ENCODE data around the gene CCDC179.

Gene CCDC179

GRCh38 chr11:22860241-22860640 lies at the start of gene CCDC179:
TSS of gene CCDC179 (minus strand) at chr11:22860474. CDS start at chr11:22860421, 53 bp downstream.
- Histone ChIP-seq H3K27ac (ENCODE audit: low read depth, low read length, poor library complexity, severe bottlenecking) (no peak within 1 kb of the TSS), H3K4me2 (ENCODE audit: low read length) (no peak within 1 kb of the TSS), H3K27me3 (ENCODE audit: insufficient read depth, low read length) (no peaks in the 10 kb centered on the region), H3K9ac (ENCODE audit: low read length) (no peak within 1 kb of the TSS), H3K4me3 (ENCODE audit: low read depth, low read length, poor library complexity, severe bottlenecking) (no peak within 1 kb of the TSS), H3K4me1 (ENCODE audit: insufficient read depth, low read length, severe bottlenecking) (no peaks in the 10 kb centered on the region), H4K20me1 (ENCODE audit: insufficient read depth, low read length) (no peaks in the 10 kb centered on the region), H2AFZ (ENCODE audit: low read length) (no peak within 1 kb of the TSS), H3F3A (ENCODE audit: insufficient read depth, low read length) (no peaks in the 10 kb centered on the region), H3K79me2 (ENCODE audit: insufficient read depth, low read length) (no peaks in the 10 kb centered on the region), H3K36me3 (ENCODE audit: insufficient read depth, low read length) (no peaks in the 10 kb centered on the region), H3K9me2 (ENCODE audit: low read depth, low read length) (no peaks in the 10 kb centered on the region), H3K9me3 (ENCODE audit: low read length) (no peaks in the 10 kb centered on the region)
- TF ChIP-seq EZH2 (IDR thresholded peaks at IDR 0.05; ENCODE audit: borderline replicate concordance, low read length) = no peak
- no peak for TF ChIP-seq CTCF (IDR thresholded peaks at IDR 0.05; ENCODE audit: low read length)

GRCh38 chr11:22903782-22904181 lies 43.5 kb upstream of the CCDC179 start:
- H3K27me3 ChIP-seq (ENCODE audit: insufficient read depth, low read length) = no peaks in the 10 kb centered on the region
- no peaks in the 10 kb centered on the region for H3F3A ChIP-seq (ENCODE audit: insufficient read depth, low read length)
- no peaks in the 10 kb centered on the region for H3K9me3 ChIP-seq (ENCODE audit: low read length)
- no peaks in the 10 kb centered on the region for H3K79me2 ChIP-seq (ENCODE audit: insufficient read depth, low read length)
- no peak overlapping the region for H3K27ac ChIP-seq (ENCODE audit: low read depth, low read length, poor library complexity, severe bottlenecking)
- H3K4me1 ChIP-seq (ENCODE audit: insufficient read depth, low read length, severe bottlenecking) = no peaks in the 10 kb centered on the region
- no peak overlapping the region for H2AFZ ChIP-seq (ENCODE audit: low read length)
- H3K9me2 ChIP-seq (ENCODE audit: low read depth, low read length) = no peaks in the 10 kb centered on the region
- H3K9ac ChIP-seq (ENCODE audit: low read length) = no peak overlapping the region
- H3K4me2 ChIP-seq (ENCODE audit: low read length) = no peak overlapping the region
- no peak overlapping the region for H3K4me3 ChIP-seq (ENCODE audit: low read depth, low read length, poor library complexity, severe bottlenecking)
- H3K36me3 ChIP-seq (ENCODE audit: insufficient read depth, low read length) = no peaks in the 10 kb centered on the region
- no peaks in the 10 kb centered on the region for H4K20me1 ChIP-seq (ENCODE audit: insufficient read depth, low read length)
- no peak for TF ChIP-seq CTCF (IDR thresholded peaks at IDR 0.05; ENCODE audit: low read length)
- no peak for TF ChIP-seq EZH2 (IDR thresholded peaks at IDR 0.05; ENCODE audit: borderline replicate concordance, low read length)

DNA sequence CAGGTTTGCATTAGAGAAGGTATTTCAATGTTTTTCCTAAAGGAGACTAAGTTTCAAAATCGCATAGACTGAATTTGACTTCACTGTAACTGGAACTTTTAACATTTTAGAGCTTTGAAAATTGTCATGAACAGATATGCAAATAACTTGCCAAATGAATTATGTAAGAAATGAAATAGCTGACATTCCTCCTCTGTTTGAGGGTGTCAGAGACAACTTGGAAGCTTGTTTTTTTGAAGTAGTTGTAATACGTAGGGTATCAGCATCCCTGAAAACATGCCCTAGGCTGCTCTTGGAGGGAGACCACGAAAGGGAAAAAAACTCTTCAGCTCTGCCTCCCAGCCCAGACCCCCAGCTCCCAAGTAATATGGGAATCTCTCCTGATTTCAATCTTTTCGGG lies 41.3 kb upstream of the CCDC179 start:
- H3K4me2 ChIP-seq (ENCODE audit: low read length) = no peak overlapping the region
- H4K20me1 ChIP-seq (ENCODE audit: insufficient read depth, low read length) = no peaks in the 10 kb centered on the region
- no peak overlapping the region for H3K27ac ChIP-seq (ENCODE audit: low read depth, low read length, poor library complexity, severe bottlenecking)
- H3K79me2 ChIP-seq (ENCODE audit: insufficient read depth, low read length) = no peaks in the 10 kb centered on the region
- H3K4me1 ChIP-seq (ENCODE audit: insufficient read depth, low read length, severe bottlenecking) = no peaks in the 10 kb centered on the region
- no peaks in the 10 kb centered on the region for H3K9me3 ChIP-seq (ENCODE audit: low read length)
- H3K36me3 ChIP-seq (ENCODE audit: insufficient read depth, low read length) = no peaks in the 10 kb centered on the region
- H3K9me2 ChIP-seq (ENCODE audit: low read depth, low read length) = no peaks in the 10 kb centered on the region
- TF ChIP-seq CTCF (IDR thresholded peaks at IDR 0.05; ENCODE audit: low read length) = no peak
- TF ChIP-seq EZH2 (IDR thresholded peaks at IDR 0.05; ENCODE audit: borderline replicate concordance, low read length) = no peak
- H3K9ac ChIP-seq (ENCODE audit: low read length) = no peak overlapping the region
- no peak overlapping the region for H3K4me3 ChIP-seq (ENCODE audit: low read depth, low read length, poor library complexity, severe bottlenecking)
- no peaks in the 10 kb centered on the region for H3F3A ChIP-seq (ENCODE audit: insufficient read depth, low read length)
- H2AFZ ChIP-seq (ENCODE audit: low read length) = no peak overlapping the region
- H3K27me3 ChIP-seq (ENCODE audit: insufficient read depth, low read length) = no peaks in the 10 kb centered on the region

Measured in OCI-LY1 (cell line).